K562 (cell line): Measurements from ENCODE around the gene FBP1. TPM values are rescaled to one million over a fixed set of nuclear protein-coding genes. Genes with fewer than 3 reads are reported as not detected.

Source experiments
- ATAC-seq: fragments of 200-7000 bp; cut with Tn5 transposase; 3 replicates; pipeline ENCODE4 v1.9.1; 2020; ENCODE audit warnings: moderate library complexity
- BruUV-seq: library from RNA; stranded (reverse); fragments of 400-500 nt; replicated peaks from 2 replicates; lab custom pipeline; 2021; lab: Mats Ljungman, UMichigan
- CTCF ChIA-PET: fragments of 300-600 bp; formaldehyde crosslinking; extraction: SDS; loops from one replicate; lab custom pipeline; 2021; ENCODE audit warnings: low intra/inter-chr PET ratio; lab: Yijun Ruan, JAX
- POLR2A ChIA-PET: fragments of 300-600, 350-650 bp; sonication (Branson Sonifier 250); formaldehyde crosslinking; extraction: SDS; loops from one replicate; lab custom pipeline; 2021; ENCODE audit warnings: antibody characterized with exemption, inconsistent platforms; lab: Yijun Ruan, JAX
- DNase-seq, 4 experiments: peaks; one replicate each; pipeline versions ENCODE4 v3.0.0 to v3.0.0-alpha.2; 2011 to 2018; ENCODE audit warnings: low spot score in 3 of 4, mixed read lengths in 3 of 4; ENCODE audit errors: extremely low read depth in 1 of 4
- FAIRE-seq: peaks from 2 replicates; lab custom pipeline; 2011; peaks lifted over from hg19 to GRCh38; lab: Jason Lieb, UNC
- H2AFZ ChIP-seq: 2 replicates; pipeline ENCODE4 v1.6.0; 2011; ENCODE audit warnings: low read depth, low read length, control low read depth, inconsistent platforms
- H3K27ac ChIP-seq: fragments of 200-600 bp; 3 replicates; pipeline ENCODE4 v1.8.0; 2011; ENCODE audit warnings: low read depth, mild to moderate bottlenecking, control low read depth, inconsistent platforms, low read length, moderate library complexity, mixed read lengths; ENCODE audit errors: extremely low read depth
- H3K27me3 ChIP-seq, 2 experiments: fragments of 300-600 bp in 1 of 2; 2 replicates in 1 of 2; 3 replicates in 1 of 2; pipeline versions ENCODE4 v1.6.0 to v1.8.0; 2011; ENCODE audit warnings: inconsistent platforms in 2 of 2, low read length in 2 of 2, mild to moderate bottlenecking in 1 of 2, mixed read lengths in 1 of 2, moderate library complexity in 1 of 2; ENCODE audit not compliant: control insufficient read depth in 2 of 2, insufficient read depth in 2 of 2
- H3K36me3 ChIP-seq: fragments of 300-600 bp; 3 replicates; pipeline ENCODE4 v1.8.0; 2011; ENCODE audit warnings: mild to moderate bottlenecking, low read length, inconsistent platforms; ENCODE audit not compliant: control insufficient read depth, insufficient read depth
- H3K4me1 ChIP-seq, 2 experiments: fragments of 200-600 bp in 1 of 2; replicated peaks in 1 of 2; 2 replicates in 1 of 2; 3 replicates in 1 of 2; pipeline versions ENCODE4 v1.5.1 to v1.8.0; 2011; ENCODE audit warnings: inconsistent platforms in 2 of 2, low read length in 2 of 2, mild to moderate bottlenecking in 1 of 2, mixed read lengths in 1 of 2, moderate library complexity in 1 of 2; ENCODE audit not compliant: control insufficient read depth in 2 of 2, insufficient read depth in 2 of 2
- H3K4me2 ChIP-seq: 2 replicates; pipeline ENCODE4 v1.6.1; 2011; ENCODE audit warnings: low read length, control low read depth, inconsistent platforms, mixed read lengths; ENCODE audit not compliant: insufficient read depth
- H3K4me3 ChIP-seq: fragments of 200-600 bp; sonication (generic), shearing (Covaris generic); 2 replicates; pipeline ENCODE4 v1.5.1; 2016; ENCODE audit warnings: control low read depth, inconsistent platforms
- H3K79me2 ChIP-seq: fragments of 200-600 bp; 3 replicates; pipeline ENCODE4 v1.8.0; 2011; ENCODE audit warnings: low read length, inconsistent platforms; ENCODE audit not compliant: control insufficient read depth, insufficient read depth
- H3K9ac ChIP-seq, 2 experiments: 2 replicates each; pipeline versions ENCODE4 v1.6.0 to v1.6.1; 2011; ENCODE audit warnings: low read depth in 2 of 2, low read length in 2 of 2, control low read depth in 1 of 2, inconsistent platforms in 1 of 2, mild to moderate bottlenecking in 1 of 2, mixed read lengths in 1 of 2; ENCODE audit not compliant: insufficient read depth in 1 of 2
- H3K9me1 ChIP-seq: one replicate; pipeline ENCODE4 v1.6.0; 2011; ENCODE audit warnings: inconsistent platforms, mild to moderate bottlenecking, low read length, moderate library complexity; ENCODE audit not compliant: control insufficient read depth, insufficient read depth
- H3K9me3 ChIP-seq: replicated peaks from 2 replicates; pipeline ENCODE4 v1.5.1; 2011; ENCODE audit warnings: low read depth, low read length, inconsistent platforms; ENCODE audit not compliant: control insufficient read depth, insufficient read depth
- H4K20me1 ChIP-seq: replicated peaks from 2 replicates; pipeline ENCODE4 v1.6.1; 2011; ENCODE audit warnings: low read length, inconsistent platforms, mixed read lengths; ENCODE audit not compliant: control insufficient read depth, insufficient read depth
- BHLHE40 ChIP-seq: IDR thresholded peaks from 2 replicates; pipeline ENCODE4 v1.6.1; 2011; ENCODE audit warnings: low read length, improper control_type of control experiment
- CTBP1 ChIP-seq: fragments of 450-650 bp; IDR thresholded peaks from 2 replicates; pipeline ENCODE4 v1.6.1; 2016; ENCODE audit warnings: borderline replicate concordance
- E2F4 ChIP-seq: sonication (generic); formaldehyde crosslinking; IDR thresholded peaks from 2 replicates; pipeline ENCODE4 v1.8.0; 2022; ENCODE audit warnings: mild to moderate bottlenecking, low read depth, missing genetic modification reagents
- KDM2B ChIP-seq: fragments of 250-450 bp; sonication (Bioruptor Pico); IDR thresholded peaks from 2 replicates; pipeline ENCODE4 v1.8.0; 2021; ENCODE audit warnings: mild to moderate bottlenecking, moderate library complexity
- MIER1 ChIP-seq: fragments of 450-650 bp; IDR thresholded peaks from 2 replicates; pipeline ENCODE4 v1.6.1; 2016; ENCODE audit warnings: antibody characterized with exemption, mild to moderate bottlenecking, low read depth
- MYBL2 ChIP-seq, 2 experiments: fragments of 450-650 bp in 1 of 2; sonication (generic) in 1 of 2; formaldehyde crosslinking in 1 of 2; IDR thresholded peaks; 2 replicates each; pipeline versions ENCODE4 v1.6.1 to v1.8.1; 2017 to 2022; ENCODE audit warnings: borderline replicate concordance in 1 of 2, inconsistent platforms in 1 of 2, low read depth in 1 of 2, mild to moderate bottlenecking in 1 of 2, missing genetic modification reagents in 1 of 2, moderate library complexity in 1 of 2
- NFE2L1 ChIP-seq: fragments of 450-650 bp; IDR thresholded peaks from 2 replicates; pipeline ENCODE4 v1.6.1; 2016; ENCODE audit warnings: missing genetic modification characterization, low read depth, mild to moderate bottlenecking, missing compliant biosample characterization, moderate library complexity, borderline replicate concordance
- NFIX ChIP-seq: fragments of 250-450 bp; sonication (Bioruptor Pico); IDR thresholded peaks from 2 replicates; pipeline ENCODE4 v1.4.0; 2020; ENCODE audit warnings: low read depth, mild to moderate bottlenecking, moderate library complexity
- NFYB ChIP-seq: IDR thresholded peaks from 2 replicates; pipeline ENCODE4 v1.6.1; 2011; ENCODE audit warnings: mild to moderate bottlenecking, moderate library complexity; ENCODE audit not compliant: insufficient read length; ENCODE audit errors: extremely low read depth
- NR0B1 ChIP-seq: fragments of 450-650 bp; IDR thresholded peaks from one replicate; pipeline ENCODE4 v1.6.1; 2018; ENCODE audit warnings: mild to moderate bottlenecking, moderate library complexity; ENCODE audit not compliant: partially characterized antibody
- PHF20 ChIP-seq: fragments of 450-650 bp; IDR thresholded peaks from 2 replicates; pipeline ENCODE4 v1.6.1; 2018; ENCODE audit not compliant: partially characterized antibody
- PTTG1 ChIP-seq: fragments of 450-650 bp; IDR thresholded peaks from 2 replicates; pipeline ENCODE4 v1.6.1; 2016; ENCODE audit warnings: low read depth, mild to moderate bottlenecking, missing genetic modification characterization, missing compliant biosample characterization
- SMAD1 ChIP-seq: fragments of 150-350 bp; IDR thresholded peaks from 2 replicates; pipeline ENCODE4 v1.6.1; 2014; ENCODE audit warnings: low read length, low read depth; ENCODE audit not compliant: partially characterized antibody
- ZNF707 ChIP-seq: fragments of 250-450 bp; sonication (Bioruptor Pico); conservative IDR thresholded peaks from 2 replicates; pipeline ENCODE4 v1.8.0; 2022; ENCODE audit warnings: inconsistent platforms, mild to moderate bottlenecking, moderate library complexity
- WGBS: fragments of 100-300 bp; shearing (Covaris generic); methylation state at CpG from one replicate; pipeline ENCODE4 v1.1.6; 2016; ENCODE audit warnings: low coverage, mixed read lengths; ENCODE audit not compliant: insufficient coverage; ENCODE audit errors: missing lambda C conversion rate; 5-methylcytosine and 5-hydroxymethylcytosine counted together
- in situ Hi-C: fragments of 300-500 bp; cut with MboI; formaldehyde crosslinking; loops from 4 replicates; pipeline ENCODE4 v1.15.0; 2018; ENCODE audit warnings: inconsistent platforms, mixed read lengths
- intact Hi-C: fragments of 100-400 bp; cut with micrococcal nuclease; formaldehyde crosslinking; loops from 2 replicates; pipeline ENCODE4 v1.14.2; 2022
- polyA plus RNA-seq, 8 experiments: library from polyadenylated mRNA; depleted of rRNA in 4 of 8; stranded (reverse) in 5 of 8; unstranded in 3 of 8; fragments of >200 nt; fragmentation: Nextera tagmentation in 2 of 8; fragmentation: Illumina TruSeq in 1 of 8; extraction: Ambion mirVana in 2 of 8; extraction: Trizol in 1 of 8; gene quantifications; 2 replicates each; pipeline versions ENCODE4 v1.2.1 to v1.2.3, GENCODE V29; 2011 to 2014; ENCODE audit warnings: inconsistent platforms in 1 of 8, missing spikeins in 1 of 8
- total RNA-seq, 7 experiments: library from RNA; depleted of rRNA in 6 of 7; stranded (reverse); fragments of >200 nt in 6 of 7; fragmentation: Illumina TruSeq in 2 of 7; extraction: Trizol in 2 of 7; gene quantifications; 2 replicates each; pipeline versions ENCODE4 v1.2.1 to v1.2.3, GENCODE V29; 2011 to 2021; ENCODE audit warnings: low replicate concordance in 1 of 7
- TF ChIP-seq, protein P1 (sequence below): sonication (generic); formaldehyde crosslinking; IDR thresholded peaks from 2 replicates; pipeline ENCODE4 v1.8.1; 2022; ENCODE audit warnings: missing genetic modification reagents
- TF ChIP-seq, protein P2 (sequence below): fragments of 200-400 bp; formaldehyde crosslinking; IDR thresholded peaks from 2 replicates; pipeline ENCODE4 v1.6.1; 2017; ENCODE audit warnings: mild to moderate bottlenecking, low read depth, low read length, moderate library complexity

The FBP1 gene
- total and polyA plus RNA-seq, 9 of the 15 experiments (the other 6 are each of a cell fraction or from before 2014, with no cell fraction given): 0.24 TPM; not detected in 8

DNA sequence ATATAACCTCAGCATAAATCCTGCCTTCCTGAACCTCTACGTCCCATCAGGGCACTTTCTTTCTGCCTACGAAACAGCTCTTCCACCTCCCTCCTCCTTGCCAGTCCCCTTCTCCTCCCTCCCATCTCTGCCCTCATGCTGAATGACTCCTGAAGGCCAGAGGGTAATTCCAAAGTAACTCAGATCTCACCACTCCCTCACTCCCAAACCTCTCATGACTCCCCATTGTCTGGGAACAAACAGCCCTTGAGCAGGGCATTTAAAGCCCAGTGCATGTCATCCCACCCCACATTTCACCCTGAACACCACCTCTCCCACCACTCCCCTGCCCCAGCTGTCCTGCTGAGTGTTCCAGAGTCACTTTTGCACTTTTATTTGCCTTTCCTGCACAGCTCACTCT is 8.9 kb upstream of the FBP1 start:
- no peak for ATAC-seq
- intact Hi-C loops: no loop called here
- no peaks in the 10 kb centered on the region for H3K79me2 ChIP-seq
- H3K4me1 ChIP-seq: peaks cover 0 to 3% of the 10 kb centered on the region in 2 experiments; a peak in 1 of 5 replicates
- POLR2A ChIA-PET: interaction anchor here (0.9 kb wide), 1 partner anchor 10 kb away, joined by 3 read pairs; no protein-coding TSS in a partner anchor
- H2AFZ ChIP-seq: no peak overlapping the region
- in situ Hi-C loops: no loop called here
- no peak overlapping the region for H3K4me2 ChIP-seq
- no peak for TF ChIP-seq NFE2L1
- TF ChIP-seq MYBL2 (IDR thresholded peaks at IDR 0.05; ENCODE audit: low read depth): no peak
- no peak for TF ChIP-seq MYBL2 (CRISPR knock-in tag; IDR thresholded peaks at IDR 0.05; ENCODE audit: borderline replicate concordance)
- TF ChIP-seq NFIX (CRISPR knock-in tag): no peak
- TF ChIP-seq MIER1: no peak
- TF ChIP-seq PHF20: no peak
- no peak for TF ChIP-seq NR0B1
- TF ChIP-seq, protein P1, sequence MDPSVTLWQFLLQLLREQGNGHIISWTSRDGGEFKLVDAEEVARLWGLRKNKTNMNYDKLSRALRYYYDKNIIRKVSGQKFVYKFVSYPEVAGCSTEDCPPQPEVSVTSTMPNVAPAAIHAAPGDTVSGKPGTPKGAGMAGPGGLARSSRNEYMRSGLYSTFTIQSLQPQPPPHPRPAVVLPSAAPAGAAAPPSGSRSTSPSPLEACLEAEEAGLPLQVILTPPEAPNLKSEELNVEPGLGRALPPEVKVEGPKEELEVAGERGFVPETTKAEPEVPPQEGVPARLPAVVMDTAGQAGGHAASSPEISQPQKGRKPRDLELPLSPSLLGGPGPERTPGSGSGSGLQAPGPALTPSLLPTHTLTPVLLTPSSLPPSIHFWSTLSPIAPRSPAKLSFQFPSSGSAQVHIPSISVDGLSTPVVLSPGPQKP (CRISPR knock-in tag): no peak
- TF ChIP-seq, protein P2, sequence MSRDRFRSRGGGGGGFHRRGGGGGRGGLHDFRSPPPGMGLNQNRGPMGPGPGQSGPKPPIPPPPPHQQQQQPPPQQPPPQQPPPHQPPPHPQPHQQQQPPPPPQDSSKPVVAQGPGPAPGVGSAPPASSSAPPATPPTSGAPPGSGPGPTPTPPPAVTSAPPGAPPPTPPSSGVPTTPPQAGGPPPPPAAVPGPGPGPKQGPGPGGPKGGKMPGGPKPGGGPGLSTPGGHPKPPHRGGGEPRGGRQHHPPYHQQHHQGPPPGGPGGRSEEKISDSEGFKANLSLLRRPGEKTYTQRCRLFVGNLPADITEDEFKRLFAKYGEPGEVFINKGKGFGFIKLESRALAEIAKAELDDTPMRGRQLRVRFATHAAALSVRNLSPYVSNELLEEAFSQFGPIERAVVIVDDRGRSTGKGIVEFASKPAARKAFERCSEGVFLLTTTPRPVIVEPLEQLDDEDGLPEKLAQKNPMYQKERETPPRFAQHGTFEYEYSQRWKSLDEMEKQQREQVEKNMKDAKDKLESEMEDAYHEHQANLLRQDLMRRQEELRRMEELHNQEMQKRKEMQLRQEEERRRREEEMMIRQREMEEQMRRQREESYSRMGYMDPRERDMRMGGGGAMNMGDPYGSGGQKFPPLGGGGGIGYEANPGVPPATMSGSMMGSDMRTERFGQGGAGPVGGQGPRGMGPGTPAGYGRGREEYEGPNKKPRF: no peak
- TF ChIP-seq NFYB: no peak
- no peak for TF ChIP-seq E2F4
- no peak for TF ChIP-seq PTTG1 (tag)
- TF ChIP-seq ZNF707 (CRISPR knock-in tag): no peak
- TF ChIP-seq CTBP1: no peak
- no peak for TF ChIP-seq KDM2B (CRISPR knock-in tag)
- TF ChIP-seq BHLHE40: no peak
- no peak for TF ChIP-seq SMAD1
- TF ChIP-seq, all 486 proteins: peak for 0
- 13% methylated on average over 2 of the region's 2 CpGs for WGBS
- Histone ChIP-seq H3K27ac (no peak overlapping the region), H3K9me3 (no peaks in the 10 kb centered on the region), H3K4me3 (no peak overlapping the region), H3K36me3 (no peaks in the 10 kb centered on the region), H3K9ac (no peak overlapping the region), H3K27me3 (peaks cover 43 to 73% of the 10 kb centered on the region in 2 experiments), H4K20me1 (no peaks in the 10 kb centered on the region; the same call in 1 of the 2 replicates), H3K9me1 (no peaks in the 10 kb centered on the region)
- FAIRE-seq (no peak), DNase-seq (no peak)
- BruUV-seq: no TSS peak
- CTCF ChIA-PET: no interaction called here
